Uterus (tissue), 2 donors: ENCODE measurements around the gene OR52I2.

Experiments used
- CTCF ChIP-seq, 4 experiments: fragments of 200-600 bp in 2 of 4; fragments of 450-650 bp in 2 of 4; sonication (generic) in 2 of 4; IDR thresholded peaks; one replicate each; pipeline ENCODE4 v1.5.1; 2016 to 2019; ENCODE audit warnings: antibody characterized with exemption in 4 of 4, mild to moderate bottlenecking in 2 of 4, moderate library complexity in 1 of 4
- POLR2A ChIP-seq, 2 donors: fragments of 450-650 bp; IDR thresholded peaks; one replicate each; pipeline ENCODE4 v1.6.1; 2016; ENCODE audit warnings: antibody characterized with exemption in 2 of 2, mild to moderate bottlenecking in 1 of 2, moderate library complexity in 1 of 2

- TF ChIP-seq CTCF (IDR thresholded peaks at IDR 0.05) = no peak
- TF ChIP-seq POLR2A (IDR thresholded peaks at IDR 0.05) = no peak
These were observed 56.1 kb downstream of the OR52I2 start for GRCh38 chr11:4637662-4638047.
